Gastrocnemius medialis (tissue), 4 donors: ENCODE results near the gene LRRTM3. TPM values are rescaled to one million over a fixed set of nuclear protein-coding genes. Genes with fewer than 3 reads are reported as not detected.

Experiments used
- ATAC-seq, 2 donors: fragments of 150-250 bp; one replicate each; pipeline ENCODE4 v1.9.1; 2016
- DNase-seq, 2 donors: peaks; one replicate each; pipeline ENCODE4 v3.0.0-alpha.2; 2019
- H3K27ac ChIP-seq, 4 donors: fragments of 200-600 bp; sonication (generic); 1 replicate in 1 of 4; 2 replicates in 3 of 4; pipeline ENCODE4 v1.5.1; 2016 to 2018; ENCODE audit warnings: mild to moderate bottlenecking in 2 of 4, moderate library complexity in 1 of 4
- H3K27me3 ChIP-seq, 3 donors: fragments of 200-600 bp; sonication (generic) in 2 of 3; 1 replicate in 1 of 3; 2 replicates in 2 of 3; pipeline versions ENCODE4 v1.5.1 to v1.6.0; 2016 to 2019; ENCODE audit warnings: mild to moderate bottlenecking in 1 of 3, moderate library complexity in 1 of 3
- H3K36me3 ChIP-seq, 2 donors: fragments of 200-600 bp; sonication (generic) in 1 of 2; one replicate each; pipeline ENCODE4 v1.5.1; 2017 to 2018
- H3K4me1 ChIP-seq, 2 donors: fragments of 200-600 bp; sonication (generic) in 1 of 2; one replicate each; pipeline ENCODE4 v1.5.1; 2016 to 2017; ENCODE audit warnings: mild to moderate bottlenecking in 2 of 2
- H3K4me3 ChIP-seq, 4 donors: fragments of 200-600 bp; sonication (generic) in 3 of 4; 1 replicate in 1 of 4; 2 replicates in 3 of 4; pipeline ENCODE4 v1.5.1; 2016 to 2019; ENCODE audit warnings: mild to moderate bottlenecking in 2 of 4
- H3K9me3 ChIP-seq, 3 donors: fragments of 200-600 bp; sonication (generic) in 2 of 3; 1 replicate in 1 of 3; 2 replicates in 2 of 3; pipeline ENCODE4 v1.5.1; 2016 to 2019
- POLR2A ChIP-seq, 2 donors: fragments of 450-650 bp; IDR thresholded peaks; one replicate each; pipeline ENCODE4 v1.6.1; 2017; ENCODE audit warnings: antibody characterized with exemption in 2 of 2, mild to moderate bottlenecking in 2 of 2, moderate library complexity in 2 of 2
- in situ Hi-C, 4 donors: fragments of 200-750 bp; cut with MboI; loops; one replicate each; pipeline versions ENCODE4 v1.15.0 to v1.8.0; 2017; ENCODE audit warnings: low sequenced_read_pairs in 4 of 4
- intact Hi-C: fragments of 100-400 bp; cut with DNase I; formaldehyde crosslinking; loops from one replicate; pipeline ENCODE4 v1.15.1; 2023; ENCODE audit warnings: low total_unique reads
- total RNA-seq, 4 donors: library from RNA; depleted of rRNA; stranded (reverse); fragments of >200 nt; gene quantifications; one replicate each; pipeline versions ENCODE4 v1.1.0 to v1.2.3, GENCODE V29; 2016
- TF ChIP-seq, protein P1 (sequence below), 5 experiments: fragments of 450-650 bp in 3 of 5; fragments of 200-600 bp in 2 of 5; sonication (generic) in 2 of 5; IDR thresholded peaks in 4 of 5; conservative IDR thresholded peaks in 1 of 5; 1 replicate in 4 of 5; 2 replicates in 1 of 5; pipeline ENCODE4 v1.5.1; 2016 to 2019; ENCODE audit warnings: antibody characterized with exemption in 5 of 5, mild to moderate bottlenecking in 3 of 5, moderate library complexity in 3 of 5

Gene LRRTM3
- total RNA-seq, 4 donors from 2014 or later: not detected

DNA sequence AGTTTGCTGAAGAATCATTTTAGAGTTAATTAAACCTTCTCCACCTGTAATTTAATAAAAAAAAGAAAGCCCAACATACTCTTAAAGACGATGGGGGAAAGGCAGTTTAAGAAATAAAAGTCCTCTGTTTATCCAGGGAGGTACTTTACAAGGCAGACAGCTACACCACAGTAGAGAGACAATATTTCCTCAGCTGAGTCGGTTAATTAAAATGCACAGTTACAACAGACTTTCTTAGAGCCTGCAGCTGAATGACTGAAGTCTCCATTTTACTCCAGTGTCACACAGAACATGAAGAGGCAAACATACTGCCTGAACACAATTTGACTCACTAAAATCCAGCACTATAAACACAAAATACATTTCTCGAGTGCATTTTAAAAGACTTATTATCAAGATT lies 15.1 kb downstream of the LRRTM3 start:
- ATAC-seq (no peak), DNase-seq (no peak)
- no peak overlapping the region for H3K4me3 ChIP-seq
- H3K4me1 ChIP-seq: no peaks in the 10 kb centered on the region
- H3K27ac ChIP-seq: no peak overlapping the region
- intact Hi-C loops: no loop called here
- TF ChIP-seq, protein P1, sequence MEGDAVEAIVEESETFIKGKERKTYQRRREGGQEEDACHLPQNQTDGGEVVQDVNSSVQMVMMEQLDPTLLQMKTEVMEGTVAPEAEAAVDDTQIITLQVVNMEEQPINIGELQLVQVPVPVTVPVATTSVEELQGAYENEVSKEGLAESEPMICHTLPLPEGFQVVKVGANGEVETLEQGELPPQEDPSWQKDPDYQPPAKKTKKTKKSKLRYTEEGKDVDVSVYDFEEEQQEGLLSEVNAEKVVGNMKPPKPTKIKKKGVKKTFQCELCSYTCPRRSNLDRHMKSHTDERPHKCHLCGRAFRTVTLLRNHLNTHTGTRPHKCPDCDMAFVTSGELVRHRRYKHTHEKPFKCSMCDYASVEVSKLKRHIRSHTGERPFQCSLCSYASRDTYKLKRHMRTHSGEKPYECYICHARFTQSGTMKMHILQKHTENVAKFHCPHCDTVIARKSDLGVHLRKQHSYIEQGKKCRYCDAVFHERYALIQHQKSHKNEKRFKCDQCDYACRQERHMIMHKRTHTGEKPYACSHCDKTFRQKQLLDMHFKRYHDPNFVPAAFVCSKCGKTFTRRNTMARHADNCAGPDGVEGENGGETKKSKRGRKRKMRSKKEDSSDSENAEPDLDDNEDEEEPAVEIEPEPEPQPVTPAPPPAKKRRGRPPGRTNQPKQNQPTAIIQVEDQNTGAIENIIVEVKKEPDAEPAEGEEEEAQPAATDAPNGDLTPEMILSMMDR (IDR thresholded peaks at IDR 0.05 in 4 of 5, conservative IDR thresholded peaks at IDR 0.05 in 1 of 5): no peak
- TF ChIP-seq POLR2A (IDR thresholded peaks at IDR 0.05): no peak
- no peaks in the 10 kb centered on the region for H3K9me3 ChIP-seq
- no peaks in the 10 kb centered on the region for H3K27me3 ChIP-seq
- H3K36me3 ChIP-seq: no peaks in the 10 kb centered on the region
- in situ Hi-C loops: no loop called here

DNA sequence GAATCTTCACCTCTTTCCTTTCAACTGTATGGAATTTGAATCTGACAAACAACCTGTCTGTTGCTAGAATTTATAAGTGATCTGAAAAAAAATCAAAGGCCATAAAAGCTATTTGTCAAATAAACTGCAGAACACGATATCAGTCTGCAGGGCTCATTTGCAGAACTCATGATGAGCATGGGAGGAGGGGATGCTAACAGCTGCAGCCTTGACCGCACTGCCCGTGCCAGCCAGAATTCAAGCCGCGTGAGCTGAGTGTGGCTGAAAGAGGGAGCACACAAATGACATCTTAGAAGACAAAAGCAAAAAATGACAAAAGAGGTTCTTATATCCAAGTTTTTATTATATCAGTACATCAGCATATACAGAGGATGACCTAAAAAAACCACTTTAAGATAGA lies 15.7 kb downstream of the LRRTM3 start:
- DNase-seq (peak in 1 of 2 donors; percentile 5), ATAC-seq (no peak)
- no peaks in the 10 kb centered on the region for H3K4me1 ChIP-seq
- H3K27me3 ChIP-seq: no peaks in the 10 kb centered on the region
- in situ Hi-C loops: no loop called here
- intact Hi-C loops: no loop called here
- no peak overlapping the region for H3K4me3 ChIP-seq
- no peaks in the 10 kb centered on the region for H3K36me3 ChIP-seq
- no peaks in the 10 kb centered on the region for H3K9me3 ChIP-seq
- TF ChIP-seq, protein P1 (IDR thresholded peaks at IDR 0.05 in 4 of 5, conservative IDR thresholded peaks at IDR 0.05 in 1 of 5): no peak
- TF ChIP-seq POLR2A (IDR thresholded peaks at IDR 0.05): no peak
- H3K27ac ChIP-seq: no peak overlapping the region

DNA sequence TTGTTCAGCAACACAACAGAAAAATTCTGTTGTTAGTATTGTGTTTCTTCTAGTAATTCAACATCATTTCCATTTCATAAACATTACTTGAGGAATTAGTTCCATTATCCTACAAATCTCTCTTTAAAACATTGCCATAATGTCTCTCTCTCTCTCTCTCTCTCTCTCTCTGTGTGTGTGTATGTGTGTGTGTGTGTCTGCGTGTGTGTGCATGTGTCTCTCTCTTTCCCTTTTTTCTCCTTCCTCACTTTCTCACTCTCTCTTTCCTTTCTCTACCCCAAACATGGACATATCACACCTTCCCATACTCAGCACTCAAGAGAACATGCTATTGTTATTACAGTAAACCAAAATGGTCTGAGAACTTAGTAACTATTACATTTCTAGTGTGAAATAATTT lies 16.6 kb downstream of the LRRTM3 start:
- Histone ChIP-seq H3K9me3 (no peaks in the 10 kb centered on the region), H3K36me3 (no peaks in the 10 kb centered on the region), H3K4me3 (no peak overlapping the region), H3K4me1 (no peaks in the 10 kb centered on the region), H3K27me3 (no peaks in the 10 kb centered on the region), H3K27ac (no peak overlapping the region)
- TF ChIP-seq POLR2A (IDR thresholded peaks at IDR 0.05): no peak
- TF ChIP-seq, protein P1 (IDR thresholded peaks at IDR 0.05 in 4 of 5, conservative IDR thresholded peaks at IDR 0.05 in 1 of 5): no peak
- intact Hi-C loops: no loop called here
- ATAC-seq (no peak), DNase-seq (no peak)
- in situ Hi-C loops: no loop called here

DNA sequence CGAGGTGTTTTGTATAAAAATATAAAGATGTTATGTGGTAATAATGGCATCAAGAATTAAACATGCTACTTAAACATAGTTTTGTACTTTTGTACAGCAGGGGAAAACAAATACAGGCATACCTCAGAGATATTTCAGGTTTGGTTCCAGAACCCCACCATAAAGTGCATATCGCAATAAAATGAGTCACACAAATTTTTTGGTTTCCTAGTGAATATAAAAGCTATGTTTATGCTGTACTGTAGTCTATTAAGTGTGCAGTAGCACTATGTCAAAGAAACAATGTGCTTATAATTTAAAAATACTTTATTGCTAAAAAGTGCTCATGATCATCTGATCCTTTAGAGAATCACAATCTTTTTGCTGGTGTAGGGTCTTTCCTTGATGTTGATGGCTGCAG lies 17.8 kb downstream of the LRRTM3 start:
- no peaks in the 10 kb centered on the region for H3K27me3 ChIP-seq
- DNase-seq (no peak), ATAC-seq (no peak)
- H3K4me3 ChIP-seq: no peak overlapping the region
- no peak for TF ChIP-seq POLR2A (IDR thresholded peaks at IDR 0.05)
- TF ChIP-seq, protein P1 (IDR thresholded peaks at IDR 0.05 in 4 of 5, conservative IDR thresholded peaks at IDR 0.05 in 1 of 5): no peak
- in situ Hi-C loops (no loop called here), intact Hi-C loops (no loop called here)
- no peaks in the 10 kb centered on the region for H3K9me3 ChIP-seq
- no peaks in the 10 kb centered on the region for H3K4me1 ChIP-seq
- H3K27ac ChIP-seq: no peak overlapping the region
- no peaks in the 10 kb centered on the region for H3K36me3 ChIP-seq

DNA sequence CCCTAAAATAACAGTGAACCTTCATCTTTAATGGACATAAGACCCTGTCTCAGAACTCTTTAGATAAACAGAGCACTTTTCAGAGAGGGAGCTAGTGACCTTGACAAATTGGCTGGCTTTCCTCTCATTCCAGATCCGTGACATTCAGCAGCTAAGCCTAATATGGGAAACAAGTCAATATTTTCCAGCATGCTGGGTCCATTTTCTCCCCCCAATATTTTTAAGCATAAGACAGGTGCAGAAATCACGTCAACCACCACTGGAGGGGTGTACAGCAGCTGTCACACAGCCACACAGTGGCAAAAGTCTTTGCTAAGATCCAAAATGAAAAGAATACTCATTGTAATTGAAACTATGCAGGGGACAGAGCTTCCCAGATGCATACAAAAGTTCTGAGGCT lies 26.1 kb downstream of the LRRTM3 start:
- Histone ChIP-seq H3K36me3 (no peaks in the 10 kb centered on the region), H3K27ac (no peak overlapping the region), H3K4me3 (no peak overlapping the region), H3K27me3 (no peaks in the 10 kb centered on the region), H3K9me3 (no peaks in the 10 kb centered on the region), H3K4me1 (no peaks in the 10 kb centered on the region)
- in situ Hi-C loops: no loop called here
- intact Hi-C loops: no loop called here
- DNase-seq (no peak), ATAC-seq (no peak)
- TF ChIP-seq POLR2A (IDR thresholded peaks at IDR 0.05): no peak
- TF ChIP-seq, protein P1 (IDR thresholded peaks at IDR 0.05 in 4 of 5, conservative IDR thresholded peaks at IDR 0.05 in 1 of 5): no peak
